Measurements from ENCODE around the gene MMP25. TPM values are rescaled to one million over a fixed set of nuclear protein-coding genes. Genes with fewer than 3 reads are reported as not detected.

MMP25 gene
- total and polyA plus RNA-seq, 7 experiments from 2014 or later: 0.64 to 64.4 (median 0.93) TPM

GRCh38 chr16:3020604-3021448, 25.5 kb upstream of the MMP25 start:
- ChIA-PET POLR2A (interaction anchor here (1.0 to 2.6 kb wide), 9 partner anchors 8 to 246 kb away, joined by 3 to 12 read pairs (median 8); partner anchors contain the start of genes PKMYT1 and ZNF213), CTCF (interaction anchor here (1.0 to 3.0 kb wide), 5 partner anchors 8 to 70 kb away, joined by 3 to 17 read pairs (median 5); no protein-coding TSS in a partner anchor)
- H3K4me3 ChIP-seq (ENCODE audit: low read length): peak overlapping the region; percentile 58
- Mint-ChIP-seq H3K9me3 (no peaks in the 10 kb centered on the region), H3K27me3 (peaks cover 0 to 17% (median 0%) of the 10 kb centered on the region in 5 donors), H3K27ac (peak overlapping the region; percentile 72 to 98 (median 88)), H3K36me3 (peaks cover 0 to 3% (median 0%) of the 10 kb centered on the region in 5 donors), H3K4me3 (peak overlapping the region; percentile 84 to 93 (median 90)), H3K4me1 (peaks cover 12 to 59% (median 46%) of the 10 kb centered on the region in 7 donors)
- H3K4me1 ChIP-seq (ENCODE audit: control insufficient read depth in 2 of 2, insufficient read depth in 2 of 2, low read length in 2 of 2): peaks cover 36 to 43% of the 10 kb centered on the region in 2 donors
- H3K27me3 ChIP-seq (ENCODE audit: control insufficient read depth in 2 of 2, insufficient read depth in 2 of 2, low read length in 2 of 2): no peaks in the 10 kb centered on the region
- H3K9me3 ChIP-seq (ENCODE audit: control insufficient read depth in 2 of 3, low read length in 3 of 3): no peaks in the 10 kb centered on the region
- no peak for ATAC-seq
- intact Hi-C loops (cut with micrococcal nuclease): loop anchor here (1.0 to 10.0 kb wide), 10 partner anchors 7 to 1231 kb away; partner anchors contain the start of genes CEMP1 (in 1 of the 2), CLUAP1 (in 1 of the 2), FLYWCH1 (in 1 of the 2) and PDPK1 (in 1 of the 2)
- peaks cover 0 to 4% (median 0%) of the 10 kb centered on the region in 3 experiments for H3K36me3 ChIP-seq (ENCODE audit: control insufficient read depth in 2 of 3, insufficient read depth in 3 of 3, low read length in 3 of 3)
- DNase-seq: peak in 2 of 9 donors; percentile 59 to 74
- peak overlapping the region; percentile 63 for H3K27ac ChIP-seq (ENCODE audit: low read depth, low read length)

DNA sequence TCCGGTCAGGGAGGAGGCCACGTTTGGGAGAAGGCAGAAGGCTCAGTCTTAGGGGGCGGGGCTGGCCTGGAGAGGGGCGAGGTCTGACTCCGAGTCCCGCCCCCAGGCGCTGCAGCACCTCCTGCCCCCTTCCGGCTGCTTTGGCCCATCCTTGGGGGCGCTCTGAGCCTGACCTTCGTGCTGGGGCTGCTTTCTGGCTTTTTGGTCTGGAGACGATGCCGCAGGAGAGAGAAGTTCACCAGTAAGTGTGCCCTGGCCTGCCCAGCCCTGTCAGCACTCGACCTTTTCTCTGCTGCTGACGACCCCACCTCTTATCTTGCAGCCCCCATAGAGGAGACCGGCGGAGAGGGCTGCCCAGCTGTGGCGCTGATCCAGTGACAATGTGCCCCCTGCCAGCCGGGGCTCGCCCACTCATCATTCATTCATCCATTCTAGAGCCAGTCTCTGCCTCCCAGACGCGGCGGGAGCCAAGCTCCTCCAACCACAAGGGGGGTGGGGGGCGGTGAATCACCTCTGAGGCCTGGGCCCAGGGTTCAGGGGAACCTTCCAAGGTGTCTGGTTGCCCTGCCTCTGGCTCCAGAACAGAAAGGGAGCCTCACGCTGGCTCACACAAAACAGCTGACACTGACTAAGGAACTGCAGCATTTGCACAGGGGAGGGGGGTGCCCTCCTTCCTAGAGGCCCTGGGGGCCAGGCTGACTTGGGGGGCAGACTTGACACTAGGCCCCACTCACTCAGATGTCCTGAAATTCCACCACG, 24.7 kb upstream of the MMP25 start:
- H3K27ac ChIP-seq (ENCODE audit: low read depth, low read length): peak overlapping the region; percentile 63
- Mint-ChIP-seq H3K27me3 (peaks cover 0 to 15% (median 0%) of the 10 kb centered on the region in 5 donors), H3K36me3 (peaks cover 0 to 8% (median 3%) of the 10 kb centered on the region in 5 donors), H3K4me1 (peaks cover 12 to 63% (median 44%) of the 10 kb centered on the region in 7 donors), H3K4me3 (peak overlapping the region; percentile 84 to 93 (median 90)), H3K27ac (peak overlapping the region; percentile 78 to 98 (median 88)), H3K9me3 (no peaks in the 10 kb centered on the region)
- H3K9me3 ChIP-seq (ENCODE audit: control insufficient read depth in 2 of 3, low read length in 3 of 3): no peaks in the 10 kb centered on the region
- H3K4me1 ChIP-seq (ENCODE audit: control insufficient read depth in 2 of 2, insufficient read depth in 2 of 2, low read length in 2 of 2): peaks cover 36 to 43% of the 10 kb centered on the region in 2 donors
- DNase-seq: peak; percentile 42 to 79 (median 63)
- no peaks in the 10 kb centered on the region for H3K27me3 ChIP-seq (ENCODE audit: control insufficient read depth in 2 of 2, insufficient read depth in 2 of 2, low read length in 2 of 2)
- POLR2A ChIA-PET: interaction anchor here (1.1 to 2.9 kb wide), 8 partner anchors 7 to 245 kb away, joined by 4 to 12 read pairs (median 9); partner anchors contain the start of gene ZNF213
- intact Hi-C loops (cut with micrococcal nuclease): loop anchor here (1.0 to 10.0 kb wide), 10 partner anchors 17 to 1231 kb away; partner anchors contain the start of genes CEMP1 (in 1 of the 2), CLUAP1 (in 1 of the 2), FLYWCH1 (in 1 of the 2) and FLYWCH2 (in 1 of the 2)
- peak overlapping the region; percentile 58 for H3K4me3 ChIP-seq (ENCODE audit: low read length)
- ATAC-seq: peak; percentile 29
- peaks cover 0 to 12% (median 0%) of the 10 kb centered on the region in 3 experiments for H3K36me3 ChIP-seq (ENCODE audit: control insufficient read depth in 2 of 3, insufficient read depth in 3 of 3, low read length in 3 of 3)
- CTCF ChIA-PET: interaction anchor here (0.7 to 3.3 kb wide), 4 partner anchors 14 to 251 kb away, joined by 3 to 11 read pairs (median 4); partner anchors contain the start of gene ZNF213

GRCh38 chr16:3022208-3022683, 24.1 kb upstream of the MMP25 start:
- no peaks in the 10 kb centered on the region for H3K9me3 ChIP-seq (ENCODE audit: control insufficient read depth in 2 of 3, low read length in 3 of 3)
- peaks cover 0 to 18% (median 0%) of the 10 kb centered on the region in 3 experiments for H3K36me3 ChIP-seq (ENCODE audit: control insufficient read depth in 2 of 3, insufficient read depth in 3 of 3, low read length in 3 of 3)
- CTCF ChIA-PET: interaction anchor here (0.7 to 3.3 kb wide), 4 partner anchors 9 to 251 kb away, joined by 3 to 11 read pairs (median 4); partner anchors contain the start of gene ZNF213
- H3K27me3 Mint-ChIP-seq: peaks cover 0 to 12% (median 0%) of the 10 kb centered on the region in 5 donors
- peak overlapping the region; percentile 78 to 99 (median 94) for H3K27ac Mint-ChIP-seq
- DNase-seq: peak in 2 of 9 donors; percentile 75 to 88
- H3K4me1 Mint-ChIP-seq: peaks cover 12 to 64% (median 44%) of the 10 kb centered on the region in 7 donors
- H3K27ac ChIP-seq (ENCODE audit: low read depth, low read length): peak overlapping the region; percentile 98
- H3K9me3 Mint-ChIP-seq: no peaks in the 10 kb centered on the region
- peaks cover 0 to 14% (median 3%) of the 10 kb centered on the region in 5 donors for H3K36me3 Mint-ChIP-seq
- ATAC-seq: no peak
- peak overlapping the region in 9 of 10 donors; percentile 87 to 98 (median 93) for H3K4me3 Mint-ChIP-seq
- no peak overlapping the region for H3K4me3 ChIP-seq (ENCODE audit: low read length)
- POLR2A ChIA-PET: interaction anchor here (0.6 to 2.9 kb wide), 5 partner anchors 10 to 45 kb away, joined by 3 to 11 read pairs (median 5); no protein-coding TSS in a partner anchor
- peaks cover 36 to 43% of the 10 kb centered on the region in 2 donors for H3K4me1 ChIP-seq (ENCODE audit: control insufficient read depth in 2 of 2, insufficient read depth in 2 of 2, low read length in 2 of 2)
- intact Hi-C loops (cut with micrococcal nuclease): loop anchor here (2.0 to 10.0 kb wide), 7 partner anchors 110 to 1230 kb away; partner anchors contain the start of genes CEMP1 (in 1 of the 2), CLUAP1 (in 1 of the 2), FLYWCH1 (in 1 of the 2) and FLYWCH2 (in 1 of the 2)
- H3K27me3 ChIP-seq (ENCODE audit: control insufficient read depth in 2 of 2, insufficient read depth in 2 of 2, low read length in 2 of 2): no peaks in the 10 kb centered on the region

DNA sequence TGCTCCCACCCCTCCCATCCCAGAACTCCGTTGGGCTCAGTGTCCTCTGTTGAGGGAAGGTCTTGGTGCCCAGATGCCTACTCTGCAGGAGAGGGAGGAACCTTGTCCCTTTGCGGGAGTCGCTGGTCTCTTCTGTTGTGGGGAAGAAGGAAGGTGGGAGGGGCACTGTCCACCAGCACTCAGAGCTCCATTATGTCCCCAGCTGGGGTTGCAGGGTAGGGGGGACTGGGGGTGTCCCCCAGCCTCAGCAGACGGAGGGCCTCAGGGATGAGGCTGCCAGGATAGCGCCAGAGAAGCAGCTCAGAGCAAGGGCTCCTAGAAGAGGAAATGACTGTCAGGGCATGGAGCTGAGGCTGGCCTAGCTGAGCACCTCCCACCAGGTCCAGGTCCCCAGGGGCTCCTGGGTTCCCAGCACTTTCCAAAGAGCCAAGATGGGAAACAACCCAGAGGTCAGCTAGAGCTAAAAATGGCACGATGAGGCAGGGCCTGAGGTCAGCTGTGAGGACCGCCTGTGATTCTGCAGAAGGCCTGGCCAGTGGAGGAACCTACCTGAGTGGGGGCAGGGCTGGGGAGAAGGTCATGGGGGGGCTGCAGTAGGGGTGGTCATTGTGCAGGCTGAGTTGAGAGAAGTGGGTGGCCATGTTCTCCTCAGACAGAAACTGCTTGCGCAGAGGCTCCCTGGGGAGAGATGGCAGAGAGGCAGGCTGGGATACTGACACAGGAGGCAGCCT, 23.5 kb upstream of the MMP25 start:
- no peaks in the 10 kb centered on the region for H3K9me3 Mint-ChIP-seq
- peak overlapping the region; percentile 78 to 98 (median 92) for H3K4me3 Mint-ChIP-seq
- Histone ChIP-seq H3K27ac (ENCODE audit: low read depth, low read length) (peak overlapping the region; percentile 98), H3K4me1 (ENCODE audit: control insufficient read depth in 2 of 2, insufficient read depth in 2 of 2, low read length in 2 of 2) (peaks cover 36 to 43% of the 10 kb centered on the region in 2 donors), H3K36me3 (ENCODE audit: control insufficient read depth in 2 of 3, insufficient read depth in 3 of 3, low read length in 3 of 3) (peaks cover 0 to 20% (median 0%) of the 10 kb centered on the region in 3 experiments), H3K4me3 (ENCODE audit: low read length) (no peak overlapping the region), H3K27me3 (ENCODE audit: control insufficient read depth in 2 of 2, insufficient read depth in 2 of 2, low read length in 2 of 2) (no peaks in the 10 kb centered on the region), H3K9me3 (ENCODE audit: control insufficient read depth in 2 of 3, low read length in 3 of 3) (no peaks in the 10 kb centered on the region)
- H3K4me1 Mint-ChIP-seq: peaks cover 12 to 64% (median 44%) of the 10 kb centered on the region in 7 donors
- ChIA-PET CTCF (interaction anchor here (1.0 to 3.3 kb wide), 3 partner anchors 9 to 112 kb away, joined by 3 to 11 read pairs (median 5); partner anchors contain the start of gene ZNF213), POLR2A (interaction anchor here (0.6 to 2.9 kb wide), 9 partner anchors 9 to 112 kb away, joined by 3 to 11 read pairs (median 4); partner anchors contain the start of genes CLDN9 and ZNF213)
- ATAC-seq (no peak), DNase-seq (no peak)
- peaks cover 0 to 14% (median 3%) of the 10 kb centered on the region in 5 donors for H3K36me3 Mint-ChIP-seq
- peaks cover 0 to 12% (median 0%) of the 10 kb centered on the region in 5 donors for H3K27me3 Mint-ChIP-seq
- H3K27ac Mint-ChIP-seq: peak overlapping the region; percentile 84 to 99 (median 94)
- intact Hi-C loops (cut with micrococcal nuclease): loop anchor here (2.0 to 10.0 kb wide), 7 partner anchors 111 to 1229 kb away; partner anchors contain the start of genes CEMP1 (in 1 of the 2), CLUAP1 (in 1 of the 2), FLYWCH1 (in 1 of the 2) and FLYWCH2 (in 1 of the 2)

- Histone ChIP-seq H3K4me1 (ENCODE audit: control insufficient read depth in 2 of 2, insufficient read depth in 2 of 2, low read length in 2 of 2) (peaks cover 36 to 45% of the 10 kb centered on the region in 2 donors), H3K27me3 (ENCODE audit: control insufficient read depth in 2 of 2, insufficient read depth in 2 of 2, low read length in 2 of 2) (no peaks in the 10 kb centered on the region), H3K27ac (ENCODE audit: low read depth, low read length) (peak overlapping the region; percentile 98), H3K36me3 (ENCODE audit: control insufficient read depth in 2 of 3, insufficient read depth in 3 of 3, low read length in 3 of 3) (peaks cover 0 to 20% (median 0%) of the 10 kb centered on the region in 3 experiments), H3K9me3 (ENCODE audit: control insufficient read depth in 2 of 3, low read length in 3 of 3) (no peaks in the 10 kb centered on the region), H3K4me3 (ENCODE audit: low read length) (peak overlapping the region; percentile 87)
- Mint-ChIP-seq H3K27ac (peak overlapping the region; percentile 84 to 99 (median 94)), H3K9me3 (no peaks in the 10 kb centered on the region), H3K4me1 (peaks cover 12 to 62% (median 47%) of the 10 kb centered on the region in 7 donors), H3K36me3 (peaks cover 0 to 14% (median 3%) of the 10 kb centered on the region in 5 donors), H3K27me3 (peaks cover 0 to 7% (median 0%) of the 10 kb centered on the region in 5 donors), H3K4me3 (peak overlapping the region; percentile 78 to 98 (median 92))
- ChIA-PET CTCF (interaction anchor here (1.0 to 3.3 kb wide), 3 partner anchors 8 to 112 kb away, joined by 3 to 11 read pairs (median 5); partner anchors contain the start of gene ZNF213), POLR2A (interaction anchor here (0.6 to 2.9 kb wide), 8 partner anchors 9 to 112 kb away, joined by 3 to 11 read pairs (median 4); partner anchors contain the start of genes CLDN9 and ZNF213)
- DNase-seq (peak in 1 of 9 donors; percentile 22), ATAC-seq (no peak)
- intact Hi-C loops (cut with micrococcal nuclease): loop anchor here (2.0 to 10.0 kb wide), 7 partner anchors 111 to 1229 kb away; partner anchors contain the start of genes CEMP1 (in 1 of the 2), CLUAP1 (in 1 of the 2), FLYWCH1 (in 1 of the 2) and FLYWCH2 (in 1 of the 2)
Measured at GRCh38 chr16:3023415-3023668, 23.0 kb upstream of the MMP25 start.
